AG04450 (cell line): Measurements from ENCODE around the gene IRAK2. TPM values are rescaled to one million over a fixed set of nuclear protein-coding genes. Genes with fewer than 3 reads are reported as not detected.
"Not testable (repeated sequence)": the region's sequence is repeated elsewhere in the genome, so short reads cannot be mapped to it uniquely, and the experiment has no call there.

ENCODE experiments used
- CTCF ChIA-PET: fragments of 300-600, 350-600 bp; formaldehyde crosslinking; extraction: SDS; loops from one replicate; lab custom pipeline; 2022; ENCODE audit warnings: antibody characterized with exemption, inconsistent platforms; lab: Charles Lee
- POLR2A ChIA-PET: fragments of 350-600 bp; formaldehyde crosslinking; extraction: SDS; loops from one replicate; lab custom pipeline; 2021; ENCODE audit warnings: antibody characterized with exemption, inconsistent platforms; lab: Yijun Ruan, JAX
- DNase-seq: peaks from one replicate; pipeline ENCODE4 v3.0.0-alpha.2; 2011; ENCODE audit warnings: low read depth, low spot score
- H3K27ac ChIP-seq: one replicate; pipeline ENCODE4 v1.5.1; 2012; ENCODE audit warnings: low read depth, low read length, control low read depth
- H3K27me3 ChIP-seq: one replicate; pipeline ENCODE4 v1.6.0; 2012; ENCODE audit warnings: low read length; ENCODE audit not compliant: control insufficient read depth, insufficient read depth
- H3K4me3 ChIP-seq: 2 replicates; pipeline ENCODE4 v1.5.1; 2011; ENCODE audit warnings: mild to moderate bottlenecking, low read depth, low read length, control low read depth
- H3K9me3 ChIP-seq: 2 replicates; pipeline ENCODE4 v1.5.1; 2012; ENCODE audit warnings: low read length; ENCODE audit not compliant: control insufficient read depth, insufficient read depth
- polyA plus RNA-seq: library from polyadenylated mRNA; depleted of rRNA; stranded (reverse); fragments of >200 nt; gene quantifications from 2 replicates; pipeline ENCODE4 v1.2.3, GENCODE V29; 2011
- TF ChIP-seq, protein P1 (sequence below): IDR thresholded peaks from 2 replicates; pipeline ENCODE4 v1.5.1; 2011; ENCODE audit warnings: low read depth, low read length, control low read depth, inconsistent platforms

IRAK2 gene
- polyA plus RNA-seq, 1 experiment, result 7.6 TPM

DNA sequence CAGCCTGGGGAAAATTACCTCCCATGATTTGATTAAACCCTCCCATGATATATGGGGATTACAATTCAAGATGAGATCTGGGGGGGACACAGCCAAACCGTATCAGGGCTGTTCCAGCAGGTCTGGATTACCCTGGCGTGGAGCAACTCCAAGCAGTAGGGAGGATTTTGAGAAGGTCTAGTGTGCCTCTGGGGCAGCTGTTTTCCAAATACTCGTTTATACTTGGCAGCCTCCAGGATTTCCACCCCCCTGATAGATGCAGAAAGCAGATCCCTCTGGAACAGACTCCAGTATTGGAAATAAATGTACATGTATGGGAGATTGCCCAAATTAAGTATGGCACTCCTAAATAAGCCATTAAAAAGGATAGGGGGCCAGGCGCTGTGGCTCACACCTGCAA is 7.7 kb upstream of the IRAK2 start:
- CTCF ChIA-PET, result no interaction called here
- Histone ChIP-seq H3K4me3 (no peak overlapping the region), H3K27ac (no peak overlapping the region), H3K27me3 (no peaks in the 10 kb centered on the region), H3K9me3 (no peaks in the 10 kb centered on the region)
- TF ChIP-seq, protein P1, sequence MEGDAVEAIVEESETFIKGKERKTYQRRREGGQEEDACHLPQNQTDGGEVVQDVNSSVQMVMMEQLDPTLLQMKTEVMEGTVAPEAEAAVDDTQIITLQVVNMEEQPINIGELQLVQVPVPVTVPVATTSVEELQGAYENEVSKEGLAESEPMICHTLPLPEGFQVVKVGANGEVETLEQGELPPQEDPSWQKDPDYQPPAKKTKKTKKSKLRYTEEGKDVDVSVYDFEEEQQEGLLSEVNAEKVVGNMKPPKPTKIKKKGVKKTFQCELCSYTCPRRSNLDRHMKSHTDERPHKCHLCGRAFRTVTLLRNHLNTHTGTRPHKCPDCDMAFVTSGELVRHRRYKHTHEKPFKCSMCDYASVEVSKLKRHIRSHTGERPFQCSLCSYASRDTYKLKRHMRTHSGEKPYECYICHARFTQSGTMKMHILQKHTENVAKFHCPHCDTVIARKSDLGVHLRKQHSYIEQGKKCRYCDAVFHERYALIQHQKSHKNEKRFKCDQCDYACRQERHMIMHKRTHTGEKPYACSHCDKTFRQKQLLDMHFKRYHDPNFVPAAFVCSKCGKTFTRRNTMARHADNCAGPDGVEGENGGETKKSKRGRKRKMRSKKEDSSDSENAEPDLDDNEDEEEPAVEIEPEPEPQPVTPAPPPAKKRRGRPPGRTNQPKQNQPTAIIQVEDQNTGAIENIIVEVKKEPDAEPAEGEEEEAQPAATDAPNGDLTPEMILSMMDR, result no peak
- POLR2A ChIA-PET, result no interaction called here
- no peak for DNase-seq

- POLR2A ChIA-PET, H3K9me3 ChIP-seq, H3K27me3 ChIP-seq, DNase-seq, H3K4me3 ChIP-seq, H3K27ac ChIP-seq: not testable (repeated sequence)
- CTCF ChIA-PET, result interaction anchor here (0.6 kb wide), 1 partner anchor 123 kb away, joined by 3 read pairs; no protein-coding TSS in a partner anchor
These were observed 6.2 kb upstream of the IRAK2 start for GRCh38 chr3:10158555-10158954.

GRCh38 chr3:10160346-10160745 is 4.4 kb upstream of the IRAK2 start:
- no peak for DNase-seq
- Histone ChIP-seq H3K27ac (no peak overlapping the region), H3K4me3 (no peak overlapping the region), H3K27me3 (no peaks in the 10 kb centered on the region), H3K9me3 (no peaks in the 10 kb centered on the region; the same call in 1 of the 2 replicates)
- TF ChIP-seq, protein P1, result no peak
- CTCF ChIA-PET, result no interaction called here
- POLR2A ChIA-PET, result interaction anchor here (0.6 kb wide), 2 partner anchors 12 to 183 kb away, joined by 3 to 9 read pairs; no protein-coding TSS in a partner anchor

DNA sequence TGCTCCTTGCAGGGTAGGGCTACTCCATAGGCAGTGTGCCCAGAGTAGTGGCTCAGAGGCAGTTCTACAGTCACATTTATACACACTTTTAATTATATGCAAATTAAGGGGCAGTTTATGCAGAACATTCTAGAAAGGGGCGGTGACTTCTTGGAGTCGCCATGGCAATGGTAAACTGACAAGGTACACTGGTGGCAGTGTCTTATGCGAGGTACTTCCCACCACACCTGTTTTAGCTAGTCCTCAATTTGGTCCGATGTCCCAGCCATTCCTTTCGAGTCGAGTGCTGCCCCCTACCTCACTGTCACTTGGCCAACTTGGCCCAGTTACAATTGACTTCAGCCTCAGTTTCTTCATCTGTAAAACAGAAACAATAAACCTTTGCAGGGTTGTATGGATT is 3.8 kb upstream of the IRAK2 start:
- H3K4me3 ChIP-seq, result no peak overlapping the region
- TF ChIP-seq, protein P1, result no peak
- no peak overlapping the region for H3K27ac ChIP-seq
- CTCF ChIA-PET, result no interaction called here
- no peak for DNase-seq
- POLR2A ChIA-PET, result interaction anchor here (0.6 kb wide), 1 partner anchor 183 kb away, joined by 3 read pairs; no protein-coding TSS in a partner anchor
- H3K9me3 ChIP-seq, result no peaks in the 10 kb centered on the region; the same call in 1 of the 2 replicates
- H3K27me3 ChIP-seq, result no peaks in the 10 kb centered on the region

GRCh38 chr3:10162185-10162584 is 2.5 kb upstream of the IRAK2 start:
- H3K9me3 ChIP-seq, result no peaks in the 10 kb centered on the region; the same call in 1 of the 2 replicates
- no peak overlapping the region for H3K27ac ChIP-seq
- TF ChIP-seq, protein P1, result no peak
- no peak overlapping the region for H3K4me3 ChIP-seq
- ChIA-PET CTCF (interaction anchor here (0.6 kb wide), 1 partner anchor 51 kb away, joined by 3 read pairs; no protein-coding TSS in a partner anchor), POLR2A (no interaction called here)
- no peaks in the 10 kb centered on the region for H3K27me3 ChIP-seq
- no peak for DNase-seq

- Histone ChIP-seq H3K4me3 (peak overlapping the region; percentile 90), H3K9me3 (peaks cover 12% of the 10 kb centered on the region)
- H3K27me3 ChIP-seq, H3K27ac ChIP-seq, DNase-seq, POLR2A ChIA-PET: not testable (repeated sequence)
- CTCF ChIA-PET, result interaction anchor here (0.7 to 2.7 kb wide), 5 partner anchors 9 to 123 kb away, joined by 3 to 15 read pairs (median 6); no protein-coding TSS in a partner anchor
These were observed 546 bp upstream of the IRAK2 start for GRCh38 chr3:10164201-10164545.
